ENCODE results near the gene SPATC1L. TPM values are rescaled to one million over a fixed set of nuclear protein-coding genes. Genes with fewer than 3 reads are reported as not detected.

SPATC1L gene
- total RNA-seq, 2 donors from 2014 or later, result 2.6 to 12.9 TPM

GRCh38 chr21:46155514-46156377 is 28.5 kb downstream of the SPATC1L start, which contains the start of gene FTCD:
TSS of gene FTCD (minus strand) at chr21:46155579. CDS start at chr21:46155523, 56 bp downstream.
- no peaks in the 10 kb centered on the region for H3K27me3 Mint-ChIP-seq (ENCODE audit: low read depth)
- no peak within 1 kb of the TSS for H3K4me3 Mint-ChIP-seq
- no peaks in the 10 kb centered on the region for H3K4me1 Mint-ChIP-seq (ENCODE audit: low read depth)
- no peaks in the 10 kb centered on the region for H3K36me3 Mint-ChIP-seq (ENCODE audit: insufficient read depth in 2 of 2)
- no peaks in the 10 kb centered on the region for H3K9me3 Mint-ChIP-seq
- ATAC-seq (replicated peaks in 1 of 2) (no peak), DNase-seq (no peak)
- H3K27ac Mint-ChIP-seq, result no peak within 1 kb of the TSS

GRCh38 chr21:46154955-46155513 is 29.2 kb downstream of the SPATC1L start:
- no peaks in the 10 kb centered on the region for H3K36me3 Mint-ChIP-seq (ENCODE audit: insufficient read depth in 2 of 2)
- H3K4me3 Mint-ChIP-seq, result no peak overlapping the region
- no peak overlapping the region for H3K27ac Mint-ChIP-seq
- H3K9me3 Mint-ChIP-seq, result no peaks in the 10 kb centered on the region
- H3K4me1 Mint-ChIP-seq (ENCODE audit: low read depth), result no peaks in the 10 kb centered on the region
- no peak for ATAC-seq (replicated peaks in 1 of 2)
- no peaks in the 10 kb centered on the region for H3K27me3 Mint-ChIP-seq (ENCODE audit: low read depth)
- no peak for DNase-seq

- Mint-ChIP-seq H3K36me3 (ENCODE audit: insufficient read depth in 2 of 2) (no peaks in the 10 kb centered on the region), H3K4me1 (ENCODE audit: low read depth) (no peaks in the 10 kb centered on the region), H3K4me3 (no peak overlapping the region), H3K27ac (no peak overlapping the region), H3K9me3 (no peaks in the 10 kb centered on the region), H3K27me3 (ENCODE audit: low read depth) (no peaks in the 10 kb centered on the region)
- no peak for ATAC-seq (replicated peaks in 1 of 2)
- no peak for DNase-seq
These were observed 29.9 kb downstream of the SPATC1L start for GRCh38 chr21:46154155-46154954.

GRCh38 chr21:46153247-46154154 is 30.8 kb downstream of the SPATC1L start:
- Mint-ChIP-seq H3K27me3 (ENCODE audit: low read depth) (no peaks in the 10 kb centered on the region), H3K4me1 (ENCODE audit: low read depth) (no peaks in the 10 kb centered on the region), H3K36me3 (ENCODE audit: insufficient read depth in 2 of 2) (no peaks in the 10 kb centered on the region), H3K9me3 (no peaks in the 10 kb centered on the region), H3K27ac (no peak overlapping the region), H3K4me3 (no peak overlapping the region)
- DNase-seq (peak; percentile 69 to 73), ATAC-seq (replicated peaks in 1 of 2) (peak; percentile 80 to 83)

- no peak for DNase-seq
- no peaks in the 10 kb centered on the region for H3K27me3 Mint-ChIP-seq (ENCODE audit: low read depth)
- no peak overlapping the region for H3K4me3 Mint-ChIP-seq
- H3K27ac Mint-ChIP-seq, result no peak overlapping the region
- no peaks in the 10 kb centered on the region for H3K9me3 Mint-ChIP-seq
- no peaks in the 10 kb centered on the region for H3K36me3 Mint-ChIP-seq (ENCODE audit: insufficient read depth in 2 of 2)
- H3K4me1 Mint-ChIP-seq (ENCODE audit: low read depth), result no peaks in the 10 kb centered on the region
- peak; percentile 30 to 39 for ATAC-seq (replicated peaks in 1 of 2)
These were observed 31.4 kb downstream of the SPATC1L start for GRCh38 chr21:46152927-46153246.

- H3K9me3 Mint-ChIP-seq, result no peaks in the 10 kb centered on the region
- H3K4me3 Mint-ChIP-seq, result no peak overlapping the region
- H3K36me3 Mint-ChIP-seq (ENCODE audit: insufficient read depth in 2 of 2), result no peaks in the 10 kb centered on the region
These were observed 32.0 kb downstream of the SPATC1L start for GRCh38 chr21:46151989-46152926.

GRCh38 chr21:46151261-46151988 is 32.8 kb downstream of the SPATC1L start:
- no peak for DNase-seq
- Mint-ChIP-seq H3K4me3 (no peak overlapping the region), H3K9me3 (no peaks in the 10 kb centered on the region), H3K36me3 (ENCODE audit: insufficient read depth in 2 of 2) (no peaks in the 10 kb centered on the region), H3K27me3 (ENCODE audit: low read depth) (no peaks in the 10 kb centered on the region), H3K27ac (no peak overlapping the region), H3K4me1 (ENCODE audit: low read depth) (no peaks in the 10 kb centered on the region)
- ATAC-seq (replicated peaks in 1 of 2), result no peak

More at GRCh38 chr21:46151989-46152926, 32.0 kb downstream of the SPATC1L start:
- H3K4me1 Mint-ChIP-seq (ENCODE audit: low read depth), result no peaks in the 10 kb centered on the region
- H3K27ac Mint-ChIP-seq, result no peak overlapping the region
- ATAC-seq (replicated peaks in 1 of 2) (no peak), DNase-seq (no peak)
- H3K27me3 Mint-ChIP-seq (ENCODE audit: low read depth), result no peaks in the 10 kb centered on the region

GRCh38 chr21:46150491-46151121 is 33.7 kb downstream of the SPATC1L start:
- DNase-seq, result no peak
- H3K27me3 Mint-ChIP-seq (ENCODE audit: low read depth), result no peaks in the 10 kb centered on the region
- H3K36me3 Mint-ChIP-seq (ENCODE audit: insufficient read depth in 2 of 2), result no peaks in the 10 kb centered on the region
- H3K9me3 Mint-ChIP-seq, result no peaks in the 10 kb centered on the region
- H3K4me3 Mint-ChIP-seq, result no peak overlapping the region
- no peak overlapping the region for H3K27ac Mint-ChIP-seq
- H3K4me1 Mint-ChIP-seq (ENCODE audit: low read depth), result no peaks in the 10 kb centered on the region
- no peak for ATAC-seq (replicated peaks in 1 of 2)

GRCh38 chr21:46150073-46150472 is 34.2 kb downstream of the SPATC1L start:
- ATAC-seq (replicated peaks in 1 of 2) (no peak), DNase-seq (no peak)
- Mint-ChIP-seq H3K27me3 (ENCODE audit: low read depth) (no peaks in the 10 kb centered on the region), H3K36me3 (ENCODE audit: insufficient read depth in 2 of 2) (no peaks in the 10 kb centered on the region), H3K4me1 (ENCODE audit: low read depth) (no peaks in the 10 kb centered on the region), H3K4me3 (no peak overlapping the region), H3K27ac (no peak overlapping the region), H3K9me3 (no peaks in the 10 kb centered on the region)

- H3K27me3 Mint-ChIP-seq (ENCODE audit: low read depth), result no peaks in the 10 kb centered on the region
- DNase-seq, result no peak
- H3K36me3 Mint-ChIP-seq (ENCODE audit: insufficient read depth in 2 of 2), result no peaks in the 10 kb centered on the region
- no peak for ATAC-seq (replicated peaks in 1 of 2)
- no peaks in the 10 kb centered on the region for H3K9me3 Mint-ChIP-seq
- peaks cover 5% of the 10 kb centered on the region for H3K4me1 Mint-ChIP-seq (ENCODE audit: low read depth)
- H3K4me3 Mint-ChIP-seq, result no peak overlapping the region
- no peak overlapping the region for H3K27ac Mint-ChIP-seq
These were observed 34.9 kb downstream of the SPATC1L start for GRCh38 chr21:46149205-46149901.
